ENCODE data around the gene SUN2. TPM values are rescaled to one million over a fixed set of nuclear protein-coding genes. Genes with fewer than 3 reads are reported as not detected.
A peak's percentile ranks its signal among the peaks of the same experiment; 100 is the strongest.

The SUN2 gene
- total and polyA plus RNA-seq, 8 donors: 58.1 to 174 (median 72.4) TPM

- no peaks in the 10 kb centered on the region for H3K9me3 ChIP-seq
- TF ChIP-seq CTCF (IDR thresholded peaks at IDR 0.05): no peak
- ATAC-seq (no peak), DNase-seq (peak in 1 of 4 donors; percentile 61)
- H3K27me3 ChIP-seq: no peaks in the 10 kb centered on the region
- intact Hi-C loops (cut with DNase I): no loop called here
- H3K27ac ChIP-seq: peak overlapping the region in 1 of 2 donors; percentile 50
- H3K4me3 ChIP-seq: no peak overlapping the region
- H3K4me1 ChIP-seq: peaks cover 4 to 29% of the 10 kb centered on the region in 2 donors
- H3K36me3 ChIP-seq: peaks cover 6 to 98% of the 10 kb centered on the region in 2 donors
Measured at GRCh38 chr22:38732251-38732815, 23.5 kb downstream of the SUN2 start.

- peaks cover 4 to 29% of the 10 kb centered on the region in 2 donors for H3K4me1 ChIP-seq
- no peaks in the 10 kb centered on the region for H3K9me3 ChIP-seq
- intact Hi-C loops (cut with DNase I): no loop called here
- no peak for TF ChIP-seq CTCF (IDR thresholded peaks at IDR 0.05)
- H3K4me3 ChIP-seq: no peak overlapping the region
- no peak overlapping the region for H3K27ac ChIP-seq
- peaks cover 6 to 98% of the 10 kb centered on the region in 2 donors for H3K36me3 ChIP-seq
- H3K27me3 ChIP-seq: no peaks in the 10 kb centered on the region
- DNase-seq: peak in 1 of 4 donors; percentile 56
- no peak for ATAC-seq
Measured at GRCh38 chr22:38731703-38732161, 24.1 kb downstream of the SUN2 start.

- peak in 1 of 4 donors; percentile 60 for DNase-seq
- peaks cover 6 to 98% of the 10 kb centered on the region in 2 donors for H3K36me3 ChIP-seq
Measured at GRCh38 chr22:38730411-38730871, 25.4 kb downstream of the SUN2 start.

GRCh38 chr22:38729946-38730345 lies 25.9 kb downstream of the SUN2 start:
- no peak for TF ChIP-seq CTCF (IDR thresholded peaks at IDR 0.05)
- H3K27ac ChIP-seq: no peak overlapping the region
- H3K4me1 ChIP-seq: peaks cover 4 to 19% of the 10 kb centered on the region in 2 donors
- DNase-seq (peak in 1 of 4 donors; percentile 27), ATAC-seq (no peak)
- intact Hi-C loops (cut with DNase I): no loop called here
- H3K36me3 ChIP-seq: peaks cover 6 to 98% of the 10 kb centered on the region in 2 donors
- H3K9me3 ChIP-seq: no peaks in the 10 kb centered on the region
- H3K27me3 ChIP-seq: no peaks in the 10 kb centered on the region
- no peak overlapping the region for H3K4me3 ChIP-seq

More at GRCh38 chr22:38730411-38730871, 25.4 kb downstream of the SUN2 start:
- H3K4me3 ChIP-seq: no peak overlapping the region
- TF ChIP-seq CTCF (IDR thresholded peaks at IDR 0.05): no peak
- H3K4me1 ChIP-seq: peaks cover 4 to 23% of the 10 kb centered on the region in 2 donors
- intact Hi-C loops (cut with DNase I): no loop called here
- H3K27ac ChIP-seq: no peak overlapping the region
- ATAC-seq: no peak
- no peaks in the 10 kb centered on the region for H3K27me3 ChIP-seq
- H3K9me3 ChIP-seq: no peaks in the 10 kb centered on the region

- ATAC-seq (no peak), DNase-seq (peak in 2 of 4 donors; percentile 12 to 28)
- Histone ChIP-seq H3K4me1 (peaks cover 4 to 15% of the 10 kb centered on the region in 2 donors), H3K27ac (no peak overlapping the region), H3K4me3 (no peak overlapping the region), H3K27me3 (no peaks in the 10 kb centered on the region), H3K9me3 (no peaks in the 10 kb centered on the region), H3K36me3 (peaks cover 6 to 98% of the 10 kb centered on the region in 2 donors)
- no peak for TF ChIP-seq CTCF (IDR thresholded peaks at IDR 0.05)
- intact Hi-C loops (cut with DNase I): no loop called here
Measured at GRCh38 chr22:38728871-38729796, 26.7 kb downstream of the SUN2 start.
